Keratinocyte (primary cell): Measurements from ENCODE around the gene SUN5. TPM values are rescaled to one million over a fixed set of nuclear protein-coding genes. Genes with fewer than 3 reads are reported as not detected.
A peak's percentile ranks its signal among the peaks of the same experiment; 100 is the strongest.

Source experiments
- DNase-seq: peaks from one replicate; pipeline ENCODE4 v3.0.0-alpha.2; 2011; ENCODE audit warnings: low read depth, missing footprints, low spot score
- FAIRE-seq: peaks from 2 replicates; lab custom pipeline; 2011; peaks lifted over from hg19 to GRCh38; lab: Jason Lieb, UNC
- H2AFZ ChIP-seq: 2 replicates; pipeline ENCODE4 v1.6.0; 2012; ENCODE audit warnings: low read length, control low read depth, inconsistent platforms; ENCODE audit not compliant: control insufficient read depth
- H3K27ac ChIP-seq: 2 replicates; pipeline ENCODE4 v1.5.1; 2011; ENCODE audit warnings: low read length; ENCODE audit not compliant: control insufficient read depth, insufficient read depth
- H3K27me3 ChIP-seq: 3 replicates; pipeline ENCODE4 v1.6.0; 2011; ENCODE audit warnings: low read length; ENCODE audit not compliant: control insufficient read depth, insufficient read depth; ENCODE audit errors: extremely low read depth
- H3K36me3 ChIP-seq, 2 experiments: 2 replicates in 1 of 2; 3 replicates in 1 of 2; pipeline ENCODE4 v1.5.1; 2011; ENCODE audit warnings: low read length in 2 of 2, mild to moderate bottlenecking in 1 of 2; ENCODE audit not compliant: control insufficient read depth in 2 of 2, insufficient read depth in 2 of 2; ENCODE audit errors: extremely low read depth in 1 of 2
- H3K4me1 ChIP-seq: 3 replicates; pipeline ENCODE4 v1.5.1; 2011; ENCODE audit warnings: low read length; ENCODE audit not compliant: control insufficient read depth, insufficient read depth; ENCODE audit errors: extremely low read depth
- H3K4me2 ChIP-seq: 3 replicates; pipeline ENCODE4 v1.6.0; 2011; ENCODE audit warnings: low read depth, low read length; ENCODE audit not compliant: control insufficient read depth, insufficient read depth; ENCODE audit errors: extremely low read depth
- H3K4me3 ChIP-seq, 3 experiments: fragments of 200-600 bp in 1 of 3; sonication (generic) in 1 of 3; 2 replicates in 2 of 3; 3 replicates in 1 of 3; pipeline ENCODE4 v1.5.1; 2011 to 2016; ENCODE audit warnings: low read length in 3 of 3, mild to moderate bottlenecking in 3 of 3, control low read depth in 2 of 3, inconsistent platforms in 1 of 3, low read depth in 1 of 3, mixed read lengths in 1 of 3, mixed run types in 1 of 3, moderate library complexity in 1 of 3; ENCODE audit not compliant: control insufficient read depth in 2 of 3, insufficient read depth in 2 of 3; ENCODE audit errors: extremely low read depth in 1 of 3
- H3K79me2 ChIP-seq: 2 replicates; pipeline ENCODE4 v1.6.0; 2012; ENCODE audit warnings: low read length; ENCODE audit not compliant: control insufficient read depth, insufficient read depth
- H3K9ac ChIP-seq: 3 replicates; pipeline ENCODE4 v1.6.0; 2011; ENCODE audit warnings: low read length; ENCODE audit not compliant: control insufficient read depth, insufficient read depth; ENCODE audit errors: extremely low read depth
- H3K9me1 ChIP-seq: 3 replicates; pipeline ENCODE4 v1.6.0; 2011; ENCODE audit warnings: low read length; ENCODE audit not compliant: control insufficient read depth, insufficient read depth; ENCODE audit errors: extremely low read depth
- H3K9me3 ChIP-seq: 2 replicates; pipeline ENCODE4 v1.5.1; 2012; ENCODE audit warnings: low read depth, low read length; ENCODE audit not compliant: control insufficient read depth
- H4K20me1 ChIP-seq: 3 replicates; pipeline ENCODE4 v1.6.0; 2011; ENCODE audit warnings: low read length; ENCODE audit not compliant: control insufficient read depth, insufficient read depth; ENCODE audit errors: extremely low read depth
- CTCF ChIP-seq, 3 experiments: IDR thresholded peaks in 1 of 3; conservative IDR thresholded peaks in 1 of 3; optimal IDR thresholded peaks in 1 of 3; 2 replicates in 2 of 3; 3 replicates in 1 of 3; pipeline versions ENCODE3 to v1.5.1; 2011; ENCODE audit warnings: low read length in 3 of 3, mild to moderate bottlenecking in 3 of 3, moderate library complexity in 2 of 3, control low read depth in 1 of 3, inconsistent platforms in 1 of 3; ENCODE audit not compliant: insufficient read depth in 2 of 3; ENCODE audit errors: extremely low read depth in 1 of 3
- EZH2 ChIP-seq: IDR thresholded peaks from one replicate; pipeline ENCODE4 v1.6.1; 2012; ENCODE audit warnings: inconsistent platforms, mild to moderate bottlenecking, low read length, moderate library complexity
- dilution Hi-C: fragments of 300-500 bp; cut with MboI; formaldehyde crosslinking; loops from one replicate; pipeline ENCODE4 v1.7.0; 2020; ENCODE audit warnings: low sequenced_read_pairs; ENCODE audit not compliant: extremely low pct_ligation_motif_present
- polyA plus RNA-seq, 5 experiments: library from polyadenylated mRNA; depleted of rRNA in 3 of 5; stranded (reverse) in 3 of 5; stranded (forward) in 1 of 5; unstranded in 1 of 5; fragments of >200 nt; gene quantifications; 1 replicate in 1 of 5; 2 replicates in 3 of 5; 3 replicates in 1 of 5; pipeline versions ENCODE4 v1.2.1 to v1.2.3, GENCODE V29; 2011 to 2012; ENCODE audit warnings: missing spikeins in 2 of 5, low read depth in 1 of 5, low replicate concordance in 1 of 5

The SUN5 gene
- polyA plus RNA-seq, 1 donor (not counting 4 experiments of a cell fraction or from before 2014, with no cell fraction given) = not detected

GRCh38 chr20:33005908-33006775 lies 1.9 kb upstream of the SUN5 start:
- DNase-seq (no peak), FAIRE-seq (no peak)
- Histone ChIP-seq H3K9me1 (no peaks in the 10 kb centered on the region), H3K4me2 (no peak overlapping the region), H3K4me3 (no peak overlapping the region), H3K36me3 (no peaks in the 10 kb centered on the region), H2AFZ (no peak overlapping the region), H3K9me3 (no peaks in the 10 kb centered on the region), H3K79me2 (no peaks in the 10 kb centered on the region), H3K4me1 (no peaks in the 10 kb centered on the region), H3K9ac (no peak overlapping the region), H4K20me1 (no peaks in the 10 kb centered on the region), H3K27ac (no peak overlapping the region), H3K27me3 (peaks cover 3% of the 10 kb centered on the region)
- dilution Hi-C loops = no loop called here
- TF ChIP-seq EZH2 (no peak), CTCF (optimal IDR thresholded peaks at IDR 0.05 in 1 of 3, IDR thresholded peaks at IDR 0.05 in 1 of 3, conservative IDR thresholded peaks at IDR 0.05 in 1 of 3; ENCODE audit: extremely low read depth in 1 of 3, insufficient read depth in 2 of 3, low read length in 3 of 3) (no peak)

GRCh38 chr20:33005132-33005566 lies 916 bp upstream of the SUN5 start:
- H4K20me1 ChIP-seq = no peaks in the 10 kb centered on the region
- H3K36me3 ChIP-seq = no peaks in the 10 kb centered on the region
- no peaks in the 10 kb centered on the region for H3K9me1 ChIP-seq
- no peaks in the 10 kb centered on the region for H3K4me1 ChIP-seq
- H3K9me3 ChIP-seq = no peaks in the 10 kb centered on the region
- H3K27me3 ChIP-seq = peaks cover 3% of the 10 kb centered on the region
- H3K4me2 ChIP-seq = no peak overlapping the region
- H2AFZ ChIP-seq = no peak overlapping the region
- dilution Hi-C loops = no loop called here
- H3K4me3 ChIP-seq = no peak overlapping the region
- FAIRE-seq = no peak
- TF ChIP-seq EZH2 = no peak
- peak; percentile 34 to 53 (median 49) for TF ChIP-seq CTCF (optimal IDR thresholded peaks at IDR 0.05 in 1 of 3, IDR thresholded peaks at IDR 0.05 in 1 of 3, conservative IDR thresholded peaks at IDR 0.05 in 1 of 3; ENCODE audit: extremely low read depth in 1 of 3, insufficient read depth in 2 of 3, low read length in 3 of 3)
- no peaks in the 10 kb centered on the region for H3K79me2 ChIP-seq
- H3K9ac ChIP-seq = no peak overlapping the region
- no peak overlapping the region for H3K27ac ChIP-seq
- no peak for DNase-seq
